Sciatic nerve (tissue), 1 donor: ENCODE data around the gene C3orf38. TPM values are rescaled to one million over a fixed set of nuclear protein-coding genes. Genes with fewer than 3 reads are reported as not detected.

ENCODE experiments used
- total RNA-seq: library from RNA; stranded (reverse); fragmentation: NEBNext Ultra II Directional; extraction: Animal tissue kit (Norgen Biotek cat#: 25700); gene quantifications from one replicate; pipeline ENCODE4 v1.2.1, GENCODE V29; 2021
- donor health status: DM: no; HTN: no; CAD: no.

C3orf38 gene
- total RNA-seq, 1 donor from 2014 or later, result 29.1 TPM

Other genes with a start within 250 kb of the C3orf38 start
- gene CGGBP1, start 91.0 kb upstream of the C3orf38 start, total RNA-seq, result 69.2 TPM
- 24.3 TPM for gene ZNF654, start 90.7 kb upstream of the C3orf38 start, total RNA-seq